ENCODE data around the gene ANKRD18B.
"Not testable (repeated sequence)": the region's sequence is repeated elsewhere in the genome, so short reads cannot be mapped to it uniquely, and the experiment has no call there.

DNA sequence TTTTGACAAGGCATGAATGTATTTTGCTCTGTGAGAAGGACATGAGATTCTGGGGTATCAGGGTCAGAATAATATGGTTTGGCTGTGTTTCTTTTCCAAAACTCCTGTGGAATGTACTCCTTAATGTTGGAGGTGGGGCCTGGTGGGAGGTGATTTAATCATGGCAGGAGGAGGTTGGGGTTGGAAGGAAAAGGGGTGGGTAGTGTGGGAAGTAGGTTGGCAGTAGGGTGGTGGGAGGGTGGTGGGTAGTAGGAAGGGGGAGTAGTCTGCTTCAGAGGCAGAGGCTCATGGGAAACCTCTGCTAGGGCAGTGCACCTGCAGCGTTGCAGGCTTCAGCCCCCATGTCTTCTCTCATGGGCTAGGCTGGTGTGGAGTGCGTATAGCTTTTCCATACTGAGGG is 72.9 kb downstream of the ANKRD18B start:
- TF ChIP-seq, protein P1, sequence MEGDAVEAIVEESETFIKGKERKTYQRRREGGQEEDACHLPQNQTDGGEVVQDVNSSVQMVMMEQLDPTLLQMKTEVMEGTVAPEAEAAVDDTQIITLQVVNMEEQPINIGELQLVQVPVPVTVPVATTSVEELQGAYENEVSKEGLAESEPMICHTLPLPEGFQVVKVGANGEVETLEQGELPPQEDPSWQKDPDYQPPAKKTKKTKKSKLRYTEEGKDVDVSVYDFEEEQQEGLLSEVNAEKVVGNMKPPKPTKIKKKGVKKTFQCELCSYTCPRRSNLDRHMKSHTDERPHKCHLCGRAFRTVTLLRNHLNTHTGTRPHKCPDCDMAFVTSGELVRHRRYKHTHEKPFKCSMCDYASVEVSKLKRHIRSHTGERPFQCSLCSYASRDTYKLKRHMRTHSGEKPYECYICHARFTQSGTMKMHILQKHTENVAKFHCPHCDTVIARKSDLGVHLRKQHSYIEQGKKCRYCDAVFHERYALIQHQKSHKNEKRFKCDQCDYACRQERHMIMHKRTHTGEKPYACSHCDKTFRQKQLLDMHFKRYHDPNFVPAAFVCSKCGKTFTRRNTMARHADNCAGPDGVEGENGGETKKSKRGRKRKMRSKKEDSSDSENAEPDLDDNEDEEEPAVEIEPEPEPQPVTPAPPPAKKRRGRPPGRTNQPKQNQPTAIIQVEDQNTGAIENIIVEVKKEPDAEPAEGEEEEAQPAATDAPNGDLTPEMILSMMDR (IDR thresholded peaks at IDR 0.05): not testable (repeated sequence)
- TF ChIP-seq POLR2A (IDR thresholded peaks at IDR 0.05): not testable (repeated sequence)
